A172 (cell line): ENCODE measurements around the gene GOLGA8A. TPM values are rescaled to one million over a fixed set of nuclear protein-coding genes. Genes with fewer than 3 reads are reported as not detected.
A peak's percentile ranks its signal among the peaks of the same experiment; 100 is the strongest.
"Not testable (repeated sequence)": the region's sequence is repeated elsewhere in the genome, so short reads cannot be mapped to it uniquely, and the experiment has no call there.

Experiments used
- DNase-seq: peaks from one replicate; pipeline ENCODE4 v3.0.0-alpha.2; 2015; ENCODE audit warnings: low spot score
- total RNA-seq: library from RNA; depleted of rRNA; stranded (reverse); fragments of >200 nt; shearing (Covaris generic); gene quantifications from 2 replicates; pipeline ENCODE4 v1.2.3, GENCODE V29; 2014; rRNA removed

Gene GOLGA8A, protein sequence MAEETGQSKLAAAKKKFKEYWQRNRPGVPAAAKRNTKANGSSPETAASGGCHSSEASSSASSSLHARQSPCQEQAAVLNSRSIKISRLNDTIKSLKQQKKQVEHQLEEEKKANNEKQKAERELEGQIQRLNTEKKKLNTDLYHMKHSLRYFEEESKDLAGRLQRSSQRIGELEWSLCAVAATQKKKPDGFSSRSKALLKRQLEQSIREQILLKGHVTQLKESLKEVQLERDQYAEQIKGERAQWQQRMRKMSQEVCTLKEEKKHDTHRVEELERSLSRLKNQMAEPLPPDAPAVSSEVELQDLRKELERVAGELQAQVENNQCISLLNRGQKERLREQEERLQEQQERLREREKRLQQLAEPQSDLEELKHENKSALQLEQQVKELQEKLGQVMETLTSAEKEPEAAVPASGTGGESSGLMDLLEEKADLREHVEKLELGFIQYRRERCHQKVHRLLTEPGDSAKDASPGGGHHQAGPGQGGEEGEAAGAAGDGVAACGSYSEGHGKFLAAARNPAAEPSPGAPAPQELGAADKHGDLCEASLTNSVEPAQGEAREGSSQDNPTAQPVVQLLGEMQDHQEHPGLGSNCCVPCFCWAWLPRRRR
- total RNA-seq: 6.7 and 8.1 TPM in 2 replicates

GRCh38 chr15:34437687-34438086 lies at the start of gene GOLGA8A:
TSS of gene GOLGA8A (minus strand) at chr15:34437808. CDS start at chr15:34389691, 48,117 bp downstream.
- DNase-seq: peak; percentile 4

GRCh38 chr15:34483644-34484043 lies 46.0 kb upstream of the GOLGA8A start:
- DNase-seq: no peak

DNA sequence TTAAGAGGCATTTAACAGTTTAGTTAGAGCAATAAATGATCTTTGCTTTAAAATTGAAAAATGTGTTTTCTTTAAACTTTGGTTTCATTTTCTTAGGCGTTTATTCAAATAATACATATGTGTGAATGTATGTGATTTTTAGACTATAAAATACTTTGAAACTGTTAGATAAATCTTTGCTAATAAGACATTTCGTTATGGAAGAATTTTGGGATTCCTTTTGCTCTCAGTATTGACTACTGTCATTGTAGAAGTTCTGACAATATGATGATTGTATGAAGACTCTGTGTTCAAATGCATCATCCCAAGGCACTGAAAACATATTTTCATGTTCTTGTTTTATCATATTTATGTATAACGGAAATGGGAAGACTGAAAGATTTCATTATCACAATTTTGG lies 43.8 kb upstream of the GOLGA8A start:
- no peak for DNase-seq

DNA sequence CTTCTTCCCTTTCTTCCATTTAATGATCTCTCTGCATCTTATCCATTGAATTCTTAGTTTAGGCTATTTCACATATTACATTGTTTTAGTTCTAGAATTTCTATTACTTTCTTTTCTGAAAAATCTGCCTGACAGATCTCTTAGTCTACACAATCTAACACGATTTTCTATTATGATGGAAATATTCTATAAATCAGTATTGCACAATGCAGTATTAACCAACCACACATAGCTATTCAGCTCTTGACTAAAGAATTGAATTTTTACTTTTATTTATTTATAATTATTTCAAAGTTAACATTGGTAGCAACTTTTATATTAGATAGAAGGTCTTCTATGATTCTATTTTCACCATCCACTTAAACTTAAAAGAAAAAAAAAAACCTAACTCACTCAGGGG lies 36.2 kb upstream of the GOLGA8A start:
- no peak for DNase-seq

- no peak for DNase-seq
Measured at GRCh38 chr15:34472947-34473346, 35.3 kb upstream of the GOLGA8A start.

DNA sequence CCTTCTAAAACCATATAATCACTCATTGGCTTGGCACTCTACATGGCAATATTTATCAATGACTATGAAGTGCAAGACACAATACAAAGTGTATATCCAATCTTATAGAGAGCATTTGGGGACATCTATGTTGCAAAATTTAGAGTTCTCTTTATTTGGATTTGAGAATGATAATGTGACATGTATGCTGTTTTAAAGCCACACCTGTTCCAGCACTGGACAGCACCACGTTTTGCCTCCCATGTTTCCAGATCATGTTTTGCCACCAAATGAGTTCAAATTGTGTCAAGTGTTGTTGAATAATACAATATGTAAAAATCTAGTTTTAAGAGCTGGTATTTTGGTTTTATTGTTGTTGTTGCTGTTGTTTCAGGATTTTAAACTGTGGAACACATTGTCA lies 33.3 kb upstream of the GOLGA8A start:
- no peak for DNase-seq

GRCh38 chr15:34470091-34470490 lies 32.5 kb upstream of the GOLGA8A start:
- DNase-seq: peak; percentile 6

DNA sequence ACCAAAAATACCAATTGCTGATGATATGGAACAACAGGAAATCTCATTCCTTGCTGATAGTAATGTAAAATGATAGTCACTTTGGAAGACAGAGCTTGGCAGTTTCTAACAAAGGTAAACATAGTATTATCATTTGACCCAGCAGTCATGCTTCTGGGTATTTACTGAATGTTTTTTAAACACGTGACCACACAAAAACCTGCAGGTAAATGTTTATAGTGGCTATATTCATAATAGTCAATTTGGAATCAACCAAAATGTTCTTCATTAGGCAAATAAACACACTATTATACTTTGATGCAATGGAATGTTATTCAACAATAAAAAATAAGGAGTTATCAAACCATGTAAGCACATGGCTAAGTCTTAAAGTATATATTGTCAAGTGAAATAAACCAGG lies 24.1 kb upstream of the GOLGA8A start:
- no peak for DNase-seq

DNA sequence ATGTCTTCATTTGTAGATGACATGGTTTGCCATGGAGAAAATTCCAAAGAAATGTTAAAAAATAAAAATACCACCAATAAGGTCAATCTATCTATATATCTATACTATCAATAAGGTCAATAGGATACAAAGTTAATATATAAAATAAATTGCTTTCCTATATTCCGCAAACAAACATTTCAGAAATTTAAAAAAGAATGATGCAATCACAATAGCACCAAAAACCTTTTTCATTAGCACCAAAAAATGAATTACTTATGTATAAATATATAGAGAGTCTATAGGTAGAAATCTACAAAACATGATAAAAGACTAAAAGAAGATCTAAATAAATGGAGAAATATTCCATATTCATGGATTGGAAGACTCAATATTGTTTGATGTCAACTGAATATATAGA lies 22.8 kb upstream of the GOLGA8A start:
- no peak for DNase-seq

DNA sequence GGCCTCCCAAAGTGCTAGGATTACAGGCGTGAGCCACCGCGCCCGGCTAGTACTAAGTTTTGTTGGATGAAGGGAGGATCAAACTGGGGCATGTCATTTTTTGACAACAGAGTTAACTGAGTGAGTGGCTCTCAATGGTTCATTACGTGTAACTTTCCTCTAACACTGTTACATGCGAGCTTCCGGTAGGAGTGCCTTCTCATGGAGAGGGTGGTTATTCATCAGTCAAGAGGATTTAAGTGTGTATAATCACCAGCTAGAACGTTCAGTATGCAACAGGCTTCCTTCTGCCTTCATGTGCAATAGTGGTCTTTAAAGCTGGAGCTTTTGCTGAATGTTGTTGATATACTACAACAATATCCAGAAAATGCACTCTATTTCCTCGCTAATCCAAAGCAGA lies 19.1 kb upstream of the GOLGA8A start:
- DNase-seq: no peak

GRCh38 chr15:34442891-34443290 lies 5.3 kb upstream of the GOLGA8A start:
- no peak for DNase-seq

GRCh38 chr15:34439878-34440277 lies 2.3 kb upstream of the GOLGA8A start:
- DNase-seq: no peak

DNA sequence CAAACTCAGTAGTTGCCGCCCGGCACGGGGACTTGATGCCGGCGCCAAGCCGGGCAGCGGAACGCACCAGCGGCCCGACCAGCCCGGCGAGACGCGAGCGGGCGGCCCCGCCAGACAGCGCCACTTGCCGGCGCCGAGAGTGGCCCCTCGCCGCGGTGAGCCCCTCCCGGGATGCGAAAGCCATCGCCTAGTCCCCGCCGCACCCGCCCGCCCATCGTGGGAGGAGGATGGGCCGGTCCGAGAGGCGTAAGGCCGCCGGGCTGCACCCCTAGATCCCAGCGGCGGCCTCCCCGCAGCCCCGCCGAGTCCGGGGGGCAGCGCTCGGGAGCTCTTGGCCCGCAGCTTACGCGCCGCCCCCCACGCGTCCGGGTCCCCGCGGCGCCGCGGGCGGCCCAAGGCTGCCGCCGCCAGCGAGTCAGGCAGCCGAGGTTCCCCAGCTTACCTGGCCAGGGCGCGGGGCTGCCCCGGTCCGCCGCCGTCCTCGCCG lies 609 bp downstream of the GOLGA8A start:
- DNase-seq: no peak

DNA sequence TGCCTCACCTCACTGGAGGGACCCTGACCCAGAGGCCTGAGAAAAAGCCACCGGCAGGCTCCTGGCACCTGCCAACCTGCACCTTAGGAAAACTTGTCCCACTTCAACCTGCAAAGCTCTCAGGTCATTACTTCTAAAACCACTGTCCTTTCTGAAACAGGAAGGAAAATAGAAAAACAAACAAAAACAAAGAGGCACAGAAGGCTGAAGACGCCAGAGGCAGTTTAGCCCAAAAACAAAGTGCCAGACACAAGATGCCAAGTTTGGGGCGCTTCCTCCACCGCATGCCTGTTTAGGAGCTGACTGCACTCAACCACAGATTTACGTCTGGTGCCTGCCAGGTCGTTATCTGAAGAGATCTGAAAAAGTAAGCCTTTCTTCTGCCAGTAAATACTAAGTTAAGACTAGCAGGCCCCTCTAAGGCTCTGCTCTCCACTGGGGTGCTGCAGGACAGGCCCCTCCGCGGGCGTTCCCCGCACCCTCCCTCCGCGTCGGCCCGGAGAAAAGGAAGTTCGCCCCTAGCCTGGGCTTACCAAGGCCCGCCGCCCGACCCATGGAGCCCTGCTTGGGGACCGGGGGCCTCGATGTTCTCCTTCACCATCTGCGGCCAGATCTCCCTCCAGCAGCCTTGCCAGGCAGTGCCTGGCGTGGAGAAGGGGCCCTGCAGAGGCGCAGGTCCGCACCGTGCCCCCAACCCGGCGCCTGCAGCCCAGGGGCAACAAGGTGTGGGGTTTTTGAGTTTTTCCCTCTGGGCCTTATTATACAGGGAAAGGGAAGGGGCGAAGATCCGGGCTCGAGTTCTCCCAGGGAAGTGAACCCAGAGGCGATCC lies 1.3 kb downstream of the GOLGA8A start:
- DNase-seq: no peak

GRCh38 chr15:34435658-34436057 lies 1.9 kb downstream of the GOLGA8A start:
- no peak for DNase-seq

GRCh38 chr15:34434627-34435305 lies 2.8 kb downstream of the GOLGA8A start:
- no peak for DNase-seq

DNA sequence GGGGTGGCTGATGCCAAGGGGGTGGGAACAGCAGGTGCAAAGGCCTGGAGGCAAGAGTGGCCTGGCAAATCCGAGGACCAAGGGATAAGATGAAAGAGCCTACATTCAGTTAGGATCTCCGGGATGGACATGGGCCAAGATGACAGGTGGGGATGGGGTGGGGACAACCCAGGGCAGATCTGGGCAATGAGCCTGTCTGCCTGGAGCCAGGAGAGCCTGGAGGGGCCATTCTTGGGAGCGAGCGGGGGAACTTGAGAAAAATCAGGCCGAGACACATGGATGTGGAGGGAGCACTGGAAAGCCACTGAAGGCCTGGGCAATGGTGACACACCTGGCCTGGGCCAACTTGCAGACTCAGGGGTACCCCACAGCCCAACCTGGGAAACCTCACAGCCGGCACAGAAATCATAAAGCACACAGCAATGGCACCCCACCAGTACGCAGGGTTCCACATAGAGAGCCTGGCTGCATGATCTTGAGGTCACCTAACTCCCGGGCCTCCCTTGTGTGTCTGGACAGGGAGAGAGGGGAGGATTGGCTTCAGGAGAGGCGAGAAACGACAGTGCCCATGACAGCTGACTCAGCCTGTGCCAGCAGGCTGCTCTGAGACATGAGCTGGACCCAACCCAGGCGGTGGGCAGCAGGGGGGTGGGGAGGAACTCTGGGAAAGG lies 3.5 kb downstream of the GOLGA8A start:
- not testable (repeated sequence) for DNase-seq

DNA sequence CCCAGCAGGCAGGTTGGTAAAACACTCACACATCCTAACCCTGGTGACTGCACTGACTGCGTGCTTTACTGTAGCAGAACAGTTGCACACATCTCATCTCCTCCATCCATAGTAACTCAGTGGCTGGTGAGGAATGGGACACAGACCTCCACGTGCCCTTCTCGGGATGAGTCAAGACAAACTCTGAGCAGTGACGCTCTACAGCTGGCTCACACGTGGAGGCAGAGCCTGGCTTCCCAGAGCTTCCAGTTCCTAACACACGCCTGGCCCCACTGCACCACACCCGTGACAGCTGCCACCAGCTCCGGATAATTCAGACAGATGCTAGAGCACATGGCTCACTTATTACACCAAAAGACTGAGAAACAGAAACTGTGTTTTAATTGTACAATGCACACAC lies 7.0 kb downstream of the GOLGA8A start:
- DNase-seq: not testable (repeated sequence)

GRCh38 chr15:34423425-34424090 lies 14.1 kb downstream of the GOLGA8A start:
- not testable (repeated sequence) for DNase-seq

- not testable (repeated sequence) for DNase-seq
Measured at GRCh38 chr15:34420953-34421352, 16.7 kb downstream of the GOLGA8A start.

DNA sequence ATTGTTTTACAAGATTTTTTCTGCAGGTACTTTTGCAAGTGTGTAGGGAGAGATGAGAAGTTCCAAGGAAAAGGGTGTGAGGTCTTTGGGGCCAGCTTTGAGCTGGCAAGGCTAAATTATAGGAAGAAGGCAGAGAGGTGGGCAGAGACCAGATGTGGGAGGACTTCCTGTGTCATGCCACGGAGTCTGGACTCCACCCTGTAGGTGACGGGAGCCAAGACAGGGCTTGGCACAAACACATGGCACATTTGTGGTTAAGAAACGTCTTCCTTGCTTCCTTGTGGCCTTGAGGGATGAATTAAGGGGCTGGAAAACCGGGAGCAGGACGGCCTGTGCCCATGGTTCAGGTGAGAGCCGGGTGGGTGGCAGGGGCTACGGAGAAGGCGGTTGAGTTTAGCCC lies 19.2 kb downstream of the GOLGA8A start:
- not testable (repeated sequence) for DNase-seq
